ENCODE results near the gene AMDHD2.
"Not testable (repeated sequence)": the region's sequence is repeated elsewhere in the genome, so short reads cannot be mapped to it uniquely, and the experiment has no call there.

- peak; percentile 50 for TF ChIP-seq CTCF (IDR thresholded peaks at IDR 0.05)
- not testable (repeated sequence) for TF ChIP-seq EZH2, EZH2phosphoT487 (IDR thresholded peaks at IDR 0.05)
Measured at GRCh38 chr16:2551420-2551889, 31.3 kb downstream of the AMDHD2 start.
